HPDE6-E6E7 (cell line): ENCODE measurements around the gene COG5.

Source experiments
- DNase-seq: peaks from one replicate; pipeline ENCODE4 v3.0.0; 2011; ENCODE audit warnings: missing footprints; ENCODE audit errors: extremely low spot score

Gene COG5

DNA sequence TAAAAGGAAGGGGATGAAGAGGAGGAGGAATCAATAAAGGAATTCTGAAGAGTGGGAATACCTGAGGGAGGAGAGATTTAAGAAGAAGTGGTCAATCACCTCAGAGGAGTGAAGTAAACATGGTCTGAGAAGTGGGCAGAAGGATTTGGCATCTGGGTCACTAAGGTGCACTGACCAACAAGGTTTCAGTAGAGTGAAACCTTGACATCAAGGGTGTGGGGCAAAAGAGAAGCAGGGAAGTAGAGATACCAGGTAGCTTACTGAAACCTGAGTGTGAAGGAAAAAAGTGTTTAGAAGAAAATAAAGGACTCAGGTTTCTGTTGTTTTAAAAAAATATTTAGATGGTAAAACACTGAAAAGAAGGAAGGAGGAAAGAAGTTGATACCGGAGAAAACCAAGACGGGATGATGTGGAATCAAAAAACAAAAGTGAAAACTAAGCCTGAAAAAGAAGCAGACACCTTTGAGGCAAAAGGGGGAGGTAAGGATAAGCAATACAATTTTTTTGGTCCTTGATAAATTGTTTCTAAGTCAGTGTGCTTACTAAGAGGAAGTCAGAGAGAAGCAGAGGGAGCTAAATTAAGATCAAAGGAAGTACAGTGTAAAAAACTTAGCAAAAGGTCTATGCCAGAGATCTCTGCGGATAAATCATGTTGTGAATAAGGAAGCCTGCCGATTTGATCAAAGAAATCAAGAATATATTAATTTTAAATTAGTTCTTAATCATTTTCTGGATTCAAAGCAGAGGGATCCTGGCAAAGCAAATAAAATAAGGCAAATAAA is 231.0 kb downstream of the COG5 start:
- no peak for DNase-seq

- no peak for DNase-seq
Measured at GRCh38 chr7:107330478-107330877, 233.2 kb downstream of the COG5 start.

DNA sequence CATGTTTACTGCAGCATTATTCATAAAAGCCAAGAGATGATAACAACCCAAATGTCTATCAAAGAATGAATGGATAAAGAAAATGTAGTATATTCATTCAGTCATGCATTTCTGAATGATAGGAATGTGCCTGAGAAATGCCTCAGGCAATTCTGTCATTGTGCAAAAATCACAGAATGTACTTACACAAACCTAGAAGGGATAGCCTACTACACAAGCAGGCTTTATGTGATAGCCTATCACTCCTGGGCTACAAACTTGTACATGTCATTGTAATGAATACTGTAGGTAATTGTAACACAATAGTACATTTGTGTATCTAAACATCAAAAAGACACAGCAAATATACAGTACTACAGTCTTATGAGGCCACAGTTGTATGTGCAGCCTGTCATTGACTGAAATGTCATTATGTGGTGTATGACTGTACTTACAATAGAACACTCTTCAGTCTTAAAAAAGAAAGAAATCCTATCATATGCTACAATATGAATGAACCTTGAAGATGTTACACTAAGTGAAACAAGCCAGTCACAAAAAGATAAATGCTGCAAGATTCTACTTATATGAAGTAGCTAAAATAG is 235.6 kb downstream of the COG5 start:
- no peak for DNase-seq

- no peak for DNase-seq
Measured at GRCh38 chr7:107326061-107326460, 237.7 kb downstream of the COG5 start.

DNA sequence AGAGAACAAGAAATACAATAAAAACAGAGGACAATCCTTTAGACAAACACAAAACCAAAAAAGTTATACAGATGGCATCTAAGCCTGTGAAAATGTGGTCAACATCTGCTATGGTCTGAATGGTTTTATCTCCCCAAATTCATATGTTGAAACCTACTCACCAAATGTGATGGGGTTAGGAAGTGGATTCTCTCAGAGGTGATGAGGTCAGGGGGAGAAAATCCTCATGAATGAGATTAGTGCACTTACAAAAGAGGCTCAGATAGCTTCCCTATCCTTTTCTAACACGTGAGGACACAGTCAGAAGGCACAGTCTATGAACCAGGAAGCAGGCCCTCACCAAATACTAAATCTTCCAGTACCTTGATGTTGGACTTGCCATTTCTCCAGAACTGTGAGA is 241.7 kb downstream of the COG5 start:
- DNase-seq = no peak

DNA sequence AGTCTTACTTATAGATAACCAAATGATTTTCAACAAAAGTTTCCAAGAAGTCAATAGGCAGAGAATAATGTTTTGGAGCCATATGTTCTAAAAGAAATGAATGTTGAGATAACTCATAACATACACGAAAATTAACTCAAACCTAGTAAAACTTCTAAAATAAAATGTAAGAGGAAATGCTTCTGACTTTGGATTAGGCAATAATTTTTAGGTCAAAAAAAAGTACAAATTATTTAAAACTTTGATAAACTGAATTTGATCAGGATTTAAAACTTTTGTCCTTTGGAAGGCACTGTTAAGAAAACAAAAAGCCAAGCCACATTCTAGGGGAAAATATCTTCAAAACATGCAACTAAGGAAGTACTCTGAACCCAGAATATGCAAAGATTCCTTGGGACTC is 242.1 kb downstream of the COG5 start:
- DNase-seq = no peak

- DNase-seq = no peak
Measured at GRCh38 chr7:107319724-107320228, 243.9 kb downstream of the COG5 start.

GRCh38 chr7:107318523-107319160 is 245.1 kb downstream of the COG5 start:
- no peak for DNase-seq

DNA sequence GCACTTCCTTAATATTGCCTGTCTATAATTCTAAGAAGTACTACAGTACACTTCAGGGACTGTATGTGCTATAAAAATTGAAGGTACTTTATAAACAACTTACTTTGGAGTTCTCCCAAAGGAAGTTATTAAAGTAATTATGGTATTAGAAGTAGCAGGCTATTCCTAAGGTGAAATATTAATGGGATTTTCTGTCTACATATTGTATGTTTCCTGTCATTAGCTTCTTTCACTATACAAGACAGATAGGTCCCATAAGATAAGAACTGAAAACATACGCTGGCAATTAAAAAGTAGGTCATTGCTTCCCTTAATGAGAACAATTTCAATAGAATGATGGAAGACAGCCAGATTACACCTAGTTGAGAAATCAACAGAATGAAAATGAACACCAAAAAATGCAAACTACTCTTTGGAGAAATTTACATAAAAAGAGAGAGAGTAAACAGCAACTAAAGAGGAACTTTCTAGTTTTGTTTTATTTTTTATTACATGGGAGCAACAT is 248.0 kb downstream of the COG5 start:
- DNase-seq = no peak

GRCh38 chr7:107313355-107313754 is 250.4 kb downstream of the COG5 start:
- no peak for DNase-seq

DNA sequence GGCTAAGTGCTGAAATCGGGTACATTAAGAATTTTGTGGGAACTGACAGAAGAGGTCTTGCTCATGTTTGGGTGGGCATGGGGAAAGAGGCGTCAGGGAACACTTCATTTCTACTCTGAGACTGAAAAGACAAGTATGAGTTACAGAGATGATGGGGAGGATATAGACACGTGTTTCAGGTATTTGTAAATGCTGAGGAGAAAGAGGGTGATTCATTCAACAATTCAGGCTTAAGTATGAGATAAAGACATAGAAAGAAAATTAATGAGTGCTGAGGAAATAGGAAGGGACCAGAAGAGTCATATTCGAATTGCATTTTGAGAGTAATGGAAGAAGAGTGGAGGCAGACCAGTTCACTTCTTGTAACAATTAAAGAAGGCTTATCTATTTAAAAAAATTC is 251.3 kb downstream of the COG5 start:
- DNase-seq = no peak

DNA sequence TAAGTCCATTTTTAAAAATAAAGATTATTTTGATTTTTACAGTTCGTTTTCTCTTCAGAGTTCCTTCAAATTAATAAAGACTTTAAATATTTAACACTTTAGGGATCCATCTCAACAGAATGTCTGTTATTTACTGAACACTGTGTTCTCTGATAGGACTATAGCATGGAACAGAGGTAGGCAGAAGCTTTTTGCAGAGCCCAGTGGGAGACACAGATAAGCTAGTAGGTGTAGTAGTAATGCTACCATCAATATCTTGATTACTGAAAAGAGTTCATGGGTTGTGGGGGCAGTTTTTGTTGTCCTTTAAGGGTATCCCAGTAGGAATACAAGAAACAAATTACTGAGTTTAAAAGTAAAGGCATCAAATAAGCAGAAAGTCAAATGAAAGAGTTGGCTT is 254.4 kb downstream of the COG5 start:
- DNase-seq = no peak

- no peak for DNase-seq
Measured at GRCh38 chr7:107304636-107305035, 259.1 kb downstream of the COG5 start.

- DNase-seq = no peak
Measured at GRCh38 chr7:107304063-107304462, 259.7 kb downstream of the COG5 start.

DNA sequence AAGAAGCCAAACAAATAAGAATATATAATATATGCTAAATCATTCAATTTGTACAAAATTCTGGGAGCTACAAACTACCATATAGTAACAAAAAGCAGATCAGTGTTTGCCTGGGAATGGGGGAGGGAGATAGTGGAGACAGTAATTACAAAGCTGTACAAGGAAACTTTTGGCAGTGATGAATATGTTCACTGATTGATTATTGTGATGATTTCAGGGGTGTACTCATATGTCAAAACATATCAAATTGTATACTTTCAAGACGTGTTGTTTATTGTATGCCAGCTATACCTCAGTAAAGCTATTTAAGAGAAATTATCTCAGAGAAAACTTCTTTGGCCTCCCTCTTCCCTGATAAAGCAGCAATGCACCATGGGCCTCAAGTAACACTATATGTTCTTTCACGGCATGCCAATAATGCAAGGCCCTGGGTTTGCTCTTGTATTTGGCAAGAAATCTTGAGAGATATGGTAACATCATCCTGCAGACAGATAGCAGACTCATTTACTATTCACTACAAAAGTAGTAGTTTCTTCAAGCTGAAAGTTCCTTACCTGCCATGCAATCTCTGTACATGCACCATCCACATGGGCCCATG is 261.4 kb downstream of the COG5 start:
- DNase-seq = no peak

DNA sequence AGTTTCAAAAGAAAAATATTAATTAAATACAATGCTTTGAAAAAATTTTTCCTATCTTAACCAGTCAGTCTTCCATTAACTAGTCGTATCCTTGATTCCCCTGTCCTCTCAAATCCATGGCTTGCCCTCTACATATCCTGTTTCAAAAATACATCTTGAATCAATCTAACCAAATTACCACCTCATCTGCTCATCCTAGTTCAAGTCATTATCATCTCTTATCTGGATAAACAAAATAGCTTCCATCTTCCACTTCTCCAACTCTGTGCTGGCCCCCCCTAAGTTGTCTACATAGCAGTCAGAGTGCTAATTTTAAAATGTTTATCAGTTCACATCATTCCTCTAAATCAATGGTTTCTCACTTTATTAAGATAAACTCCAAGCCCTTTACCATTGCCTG is 269.5 kb downstream of the COG5 start:
- no peak for DNase-seq

DNA sequence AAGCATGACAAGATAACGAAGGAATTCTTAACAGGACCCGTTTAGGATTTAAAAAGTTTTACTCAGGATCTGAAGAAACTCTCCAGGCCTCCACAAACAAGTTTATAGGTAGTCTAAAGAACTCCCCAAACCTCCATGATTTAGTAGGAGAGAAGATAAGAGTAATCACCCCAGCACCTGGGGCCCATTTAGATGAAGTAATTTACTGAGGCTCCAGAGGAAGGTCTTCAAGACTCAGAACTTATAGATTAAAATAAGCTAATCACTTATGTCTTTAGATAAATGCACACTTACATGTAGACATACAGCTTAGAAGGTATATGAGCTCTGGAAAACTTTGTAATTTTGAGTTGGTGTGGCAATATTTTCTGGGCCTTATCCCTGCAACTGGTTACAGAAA is 271.1 kb downstream of the COG5 start:
- DNase-seq = no peak

DNA sequence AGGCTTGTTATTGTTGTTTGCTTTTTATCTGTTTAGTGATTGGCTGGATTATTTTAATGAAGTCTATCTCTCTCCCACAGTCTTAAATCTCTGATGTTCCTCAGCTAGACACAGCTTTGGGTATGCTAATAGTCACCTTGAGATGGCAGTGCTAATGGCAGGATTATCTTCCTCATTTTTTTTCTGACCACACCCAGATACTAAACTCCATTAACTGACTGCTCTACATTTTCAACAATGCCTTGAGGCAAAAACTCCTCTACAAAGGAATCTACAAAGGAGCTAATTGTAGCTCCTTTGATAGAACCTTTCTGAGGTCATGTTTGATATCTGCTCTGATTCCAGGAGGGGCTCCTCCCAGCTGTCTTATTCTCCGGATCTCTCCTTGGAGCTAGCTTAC is 272.3 kb downstream of the COG5 start:
- no peak for DNase-seq

DNA sequence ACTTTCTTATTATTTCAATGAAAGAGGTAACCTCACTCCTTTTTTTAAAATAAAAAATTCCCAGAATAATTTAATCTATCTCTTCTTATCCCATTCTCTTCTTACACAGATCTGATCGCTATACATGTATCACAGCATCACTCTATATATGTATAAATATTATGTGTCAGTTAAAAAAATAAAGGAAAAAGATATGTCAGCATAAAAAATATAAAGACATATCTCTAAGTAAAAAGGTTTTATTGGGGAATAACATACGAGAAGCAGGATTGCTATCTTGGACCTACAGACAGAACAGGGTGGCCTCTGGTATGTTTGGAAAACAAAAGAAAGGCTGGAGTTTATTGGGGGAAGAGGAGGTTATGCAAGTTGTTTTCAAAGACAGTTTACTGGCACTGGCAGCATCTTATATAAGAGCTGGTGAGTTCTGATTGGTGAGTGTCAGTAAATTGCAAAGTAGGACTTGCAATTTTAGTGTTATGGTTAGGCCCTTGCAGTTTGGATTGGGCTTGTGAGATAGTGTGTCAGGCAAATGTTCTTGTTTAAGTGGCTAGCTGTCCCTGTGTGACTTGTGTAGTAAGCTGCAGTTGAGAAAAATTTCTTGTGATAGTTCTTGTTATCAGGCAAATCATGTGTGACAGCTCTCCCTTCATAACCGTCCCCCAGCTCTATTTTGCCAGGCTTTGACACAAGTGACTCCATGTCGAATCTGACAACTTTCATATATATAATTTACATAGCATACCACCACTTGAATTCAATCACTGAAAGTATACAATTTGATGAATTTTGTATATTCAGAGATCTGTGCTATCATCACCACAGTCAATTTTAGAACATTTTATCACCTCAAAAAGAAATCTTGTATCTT is 276.7 kb downstream of the COG5 start:
- DNase-seq = no peak

DNA sequence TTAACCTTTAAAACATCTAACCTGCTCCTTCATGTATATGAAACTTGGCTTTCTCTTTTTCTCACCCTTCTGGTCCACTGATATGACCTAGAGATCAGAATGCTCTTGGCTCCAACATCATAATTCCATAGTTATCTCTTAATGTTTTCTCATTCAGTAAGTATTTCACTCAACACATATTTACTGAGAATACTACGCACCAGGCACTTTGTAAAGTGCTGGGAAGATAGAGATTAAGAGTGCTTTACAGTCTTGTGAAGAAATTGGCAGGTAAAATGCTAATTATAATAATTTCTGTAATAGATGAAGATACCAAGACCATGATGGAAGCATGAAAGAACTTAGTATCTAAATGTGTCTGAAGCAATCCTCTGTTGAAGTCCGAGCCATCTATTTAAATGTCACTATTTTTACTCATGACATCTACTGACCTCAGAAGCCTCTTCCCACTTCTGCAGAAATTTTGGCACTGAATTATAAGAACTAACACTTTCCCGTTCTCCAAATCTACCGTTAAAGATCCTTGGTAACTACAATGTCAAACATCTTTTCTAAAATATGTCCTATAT is 278.7 kb downstream of the COG5 start:
- DNase-seq = no peak

DNA sequence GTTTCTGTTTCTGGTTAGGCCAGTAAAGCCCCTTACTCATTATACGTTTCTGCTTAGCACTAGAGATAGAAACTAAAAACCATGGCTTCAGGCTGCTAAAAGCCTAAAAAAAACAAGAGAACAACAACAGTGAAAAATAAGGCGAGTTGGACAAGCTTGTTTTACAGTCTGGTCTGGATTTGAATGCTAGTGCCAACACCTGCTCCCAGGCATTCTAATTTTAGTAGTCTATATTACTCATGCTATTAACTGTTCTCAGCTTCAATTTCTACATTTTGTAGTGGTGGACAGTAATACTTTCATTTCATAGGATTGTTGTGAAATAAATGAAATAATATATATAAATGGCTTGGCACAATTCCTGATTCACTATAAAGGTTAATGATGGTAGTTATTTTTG is 286.4 kb downstream of the COG5 start:
- DNase-seq = no peak
